MM.1S (cell line): ENCODE results near the gene SPA17.

Source experiments
- EZH2 ChIP-seq: fragments of 300-600 bp; sonication (generic); optimal IDR thresholded peaks from 2 replicates; pipeline ENCODE3; 2017; ENCODE audit warnings: low read depth, mild to moderate bottlenecking, antibody characterized with exemption, low read length, mixed read lengths
- EZH2phosphoT487 ChIP-seq: fragments of 300-600 bp; sonication (generic); IDR thresholded peaks from 2 replicates; pipeline ENCODE4 v1.6.1; 2018; ENCODE audit warnings: antibody characterized with exemption, low read length
- TF ChIP-seq, protein P1 (sequence below): fragments of 300-600 bp; sonication (generic); IDR thresholded peaks from 2 replicates; pipeline ENCODE4 v1.5.1; 2016; ENCODE audit warnings: antibody characterized with exemption, low read length, mixed read lengths

- TF ChIP-seq, protein P1, sequence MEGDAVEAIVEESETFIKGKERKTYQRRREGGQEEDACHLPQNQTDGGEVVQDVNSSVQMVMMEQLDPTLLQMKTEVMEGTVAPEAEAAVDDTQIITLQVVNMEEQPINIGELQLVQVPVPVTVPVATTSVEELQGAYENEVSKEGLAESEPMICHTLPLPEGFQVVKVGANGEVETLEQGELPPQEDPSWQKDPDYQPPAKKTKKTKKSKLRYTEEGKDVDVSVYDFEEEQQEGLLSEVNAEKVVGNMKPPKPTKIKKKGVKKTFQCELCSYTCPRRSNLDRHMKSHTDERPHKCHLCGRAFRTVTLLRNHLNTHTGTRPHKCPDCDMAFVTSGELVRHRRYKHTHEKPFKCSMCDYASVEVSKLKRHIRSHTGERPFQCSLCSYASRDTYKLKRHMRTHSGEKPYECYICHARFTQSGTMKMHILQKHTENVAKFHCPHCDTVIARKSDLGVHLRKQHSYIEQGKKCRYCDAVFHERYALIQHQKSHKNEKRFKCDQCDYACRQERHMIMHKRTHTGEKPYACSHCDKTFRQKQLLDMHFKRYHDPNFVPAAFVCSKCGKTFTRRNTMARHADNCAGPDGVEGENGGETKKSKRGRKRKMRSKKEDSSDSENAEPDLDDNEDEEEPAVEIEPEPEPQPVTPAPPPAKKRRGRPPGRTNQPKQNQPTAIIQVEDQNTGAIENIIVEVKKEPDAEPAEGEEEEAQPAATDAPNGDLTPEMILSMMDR: no peak
- TF ChIP-seq EZH2: no peak
- no peak for TF ChIP-seq EZH2phosphoT487
Observed at GRCh38 chr11:124719534-124719933, 45.8 kb downstream of the SPA17 start.
